LNCaP clone FGC (cell line): ENCODE results near the gene GP5.
A peak's percentile ranks its signal among the peaks of the same experiment; 100 is the strongest.

Experiments used
- DNase-seq: peaks from one replicate; pipeline ENCODE4 v3.0.0-alpha.2; 2011; ENCODE audit warnings: low read depth
- H3K4me3 ChIP-seq: 2 replicates; pipeline ENCODE4 v1.5.1; 2011; ENCODE audit warnings: mild to moderate bottlenecking, low read depth, low read length, control low read depth
- CTCF ChIP-seq: IDR thresholded peaks from 2 replicates; pipeline ENCODE4 v1.5.1; 2012; ENCODE audit warnings: mild to moderate bottlenecking; ENCODE audit not compliant: control insufficient read depth, insufficient read depth; ENCODE audit errors: extremely low read depth

The GP5 gene

DNA sequence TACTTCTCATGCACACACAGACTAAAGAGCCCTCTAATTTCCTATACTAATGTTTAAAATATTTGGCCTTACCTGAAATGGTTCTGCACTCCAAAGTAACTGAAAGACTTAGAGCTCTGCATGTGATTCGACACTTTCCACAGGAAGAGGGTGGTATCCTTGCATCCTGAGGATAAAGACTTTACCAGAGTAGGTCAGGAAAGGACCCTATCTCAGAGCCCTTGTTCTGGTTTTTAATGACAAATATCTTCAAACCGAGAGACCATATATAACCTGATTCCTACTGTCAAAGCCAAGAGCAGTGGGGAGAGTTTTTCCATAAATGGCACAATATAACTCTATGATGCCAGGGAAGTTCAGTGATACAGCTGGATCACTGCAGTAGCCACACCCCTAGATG lies at the start of gene GP5:
TSS of gene GP5 (minus strand) at position 101 of the 400 bp plus-strand sequence. CDS start 984 bp downstream, outside the sequence.
- no peak within 1 kb of the TSS for H3K4me3 ChIP-seq
- TF ChIP-seq CTCF, result no peak
- DNase-seq, result no peak

DNA sequence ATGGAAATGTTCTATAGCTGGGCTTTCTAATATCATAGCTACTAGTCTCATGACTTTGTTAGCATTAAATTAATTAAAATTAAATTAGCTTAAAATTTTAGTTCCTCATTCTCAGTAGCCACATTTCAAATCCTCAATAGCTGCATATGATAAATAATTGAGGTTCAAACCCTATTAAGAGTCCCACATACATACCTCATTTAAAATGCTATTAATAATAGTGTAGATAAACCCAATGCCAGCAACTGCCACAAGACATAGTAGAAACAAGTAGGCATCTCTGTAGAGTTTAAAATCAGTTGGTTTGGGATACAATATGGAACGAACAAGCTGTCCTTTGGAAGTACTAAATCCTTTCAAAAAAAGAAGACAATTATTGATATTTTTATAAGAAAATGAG lies 48.6 kb upstream of the GP5 start:
- no peak overlapping the region for H3K4me3 ChIP-seq
- no peak for DNase-seq
- TF ChIP-seq CTCF, result no peak

DNA sequence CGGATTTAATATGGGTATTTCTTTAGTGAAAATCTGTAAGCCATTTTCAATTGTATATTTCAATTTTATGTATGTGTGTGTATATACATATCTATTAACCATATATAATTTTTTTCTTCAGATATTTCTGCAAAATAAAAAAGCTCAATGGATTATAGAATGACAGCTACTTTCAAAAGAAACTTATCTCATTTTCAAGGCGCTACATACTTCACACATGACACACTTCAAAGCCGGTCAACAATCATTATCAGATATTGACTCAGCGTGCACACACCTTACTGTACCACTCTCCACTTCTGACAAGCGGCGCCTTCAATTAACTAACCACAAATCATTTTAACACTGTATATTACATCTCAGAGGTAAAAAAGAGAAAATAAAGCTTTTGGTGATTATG lies 48.1 kb upstream of the GP5 start:
- no peak for DNase-seq
- TF ChIP-seq CTCF, result no peak
- peak overlapping the region; percentile 5; the same call in 1 of the 2 replicates for H3K4me3 ChIP-seq

GRCh38 chr3:194446754-194447153 lies 47.7 kb upstream of the GP5 start:
- TF ChIP-seq CTCF, result no peak

GRCh38 chr3:194446172-194446571 lies 47.1 kb upstream of the GP5 start:
- peak overlapping the region; percentile 6; the same call in 1 of the 2 replicates for H3K4me3 ChIP-seq
- no peak for TF ChIP-seq CTCF
- no peak for DNase-seq

More at GRCh38 chr3:194446754-194447153, 47.7 kb upstream of the GP5 start:
- peak; percentile 38 for DNase-seq
- H3K4me3 ChIP-seq, result peak overlapping the region; percentile 5; the same call in 1 of the 2 replicates

GRCh38 chr3:194443901-194444300 lies 44.8 kb upstream of the GP5 start:
- H3K4me3 ChIP-seq, result no peak overlapping the region
- no peak for TF ChIP-seq CTCF

DNA sequence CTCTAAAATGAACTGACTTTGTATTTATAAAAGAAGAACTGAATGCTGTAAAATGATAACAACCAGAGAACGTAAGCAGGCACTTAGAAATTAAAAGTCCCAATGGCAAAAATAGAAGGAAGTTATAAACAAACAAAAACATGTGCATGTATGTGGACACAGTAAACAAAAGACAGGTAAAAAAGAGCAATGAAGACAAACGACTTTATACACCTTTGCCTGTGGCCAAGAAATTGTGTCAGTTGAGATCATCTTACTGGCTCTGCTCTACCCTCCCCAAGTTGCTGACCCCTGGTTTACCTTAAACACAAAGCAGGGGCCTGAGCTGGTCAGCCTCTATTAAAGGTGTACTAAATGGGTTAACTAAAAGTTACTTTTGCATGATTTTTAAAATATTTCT lies 41.7 kb upstream of the GP5 start:
- H3K4me3 ChIP-seq, result peak overlapping the region; percentile 43
- peak; percentile 81 for DNase-seq
- TF ChIP-seq CTCF, result no peak

More at GRCh38 chr3:194443901-194444300, 44.8 kb upstream of the GP5 start:
- DNase-seq, result no peak
